ENCODE data around the gene ASPA.

The ASPA gene

DNA sequence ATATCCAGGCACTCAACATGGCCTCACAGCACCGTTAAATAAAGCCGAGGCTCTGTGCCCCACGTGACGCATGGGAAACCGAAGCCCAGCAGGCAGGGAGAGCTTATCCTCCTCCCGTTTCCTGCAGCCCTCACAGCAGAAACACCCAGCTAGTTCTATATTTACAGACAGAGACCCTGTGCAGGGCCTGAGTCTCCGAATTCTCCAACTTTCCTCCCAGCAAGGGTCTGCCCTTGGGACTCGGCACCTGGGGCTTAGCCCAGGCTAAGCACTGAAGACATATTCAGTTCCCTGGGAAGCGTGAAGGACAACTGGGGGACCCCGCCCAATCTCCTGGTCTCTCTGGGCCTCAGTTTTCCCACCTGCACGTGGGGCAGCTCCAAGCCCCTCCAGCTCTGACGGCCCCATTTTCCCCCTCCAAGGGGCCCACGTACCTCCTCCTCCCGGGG, 52.6 kb downstream of the ASPA start:
- Histone ChIP-seq H3K36me3 (replicated peaks in 1 of 2; ENCODE audit: control insufficient read depth in 2 of 2, insufficient read depth in 2 of 2, low read length in 2 of 2) (no peaks in the 10 kb centered on the region), H2BK120ac (ENCODE audit: low read depth, low read length) (peak overlapping the region; percentile 48), H2AK5ac (ENCODE audit: low read depth, low read length) (peak overlapping the region; percentile 42), H3K18ac (ENCODE audit: low read length) (peak overlapping the region; percentile 76), H2BK15ac (ENCODE audit: low read length) (peak overlapping the region; percentile 5), H3K4me1 (ENCODE audit: control insufficient read depth in 2 of 2, insufficient read depth in 1 of 2, low read depth in 1 of 2, low read length in 2 of 2) (peaks cover 25 to 36% of the 10 kb centered on the region in 2 donors), H2AFZ (ENCODE audit: low read length) (peak overlapping the region; percentile 63), H3K14ac (ENCODE audit: low read length) (no peak overlapping the region), H3K4ac (ENCODE audit: low read length) (no peak overlapping the region), H4K8ac (ENCODE audit: low read depth, low read length) (peak overlapping the region; percentile 53), H3K9me3 (replicated peaks in 1 of 2; ENCODE audit: control insufficient read depth in 2 of 2, insufficient read depth in 1 of 2, low read depth in 1 of 2, low read length in 2 of 2) (no peaks in the 10 kb centered on the region), H2BK12ac (ENCODE audit: low read length) (no peak overlapping the region), H3K4me3 (ENCODE audit: low read length in 2 of 2) (peak overlapping the region in 1 of 2 donors; percentile 17), H3K23ac (ENCODE audit: low read depth, low read length, poor library complexity) (no peak overlapping the region), H4K91ac (ENCODE audit: low read depth, low read length, poor library complexity) (no peak overlapping the region), H3K9ac (ENCODE audit: low read depth, low read length, poor library complexity) (no peak overlapping the region), H3K27ac (replicated peaks; ENCODE audit: low read length) (no peak overlapping the region), H3K79me1 (ENCODE audit: low read depth, low read length) (peaks cover 1% of the 10 kb centered on the region), H3K27me3 (ENCODE audit: control insufficient read depth in 3 of 3, insufficient read depth in 3 of 3, low read depth in 1 of 3, low read length in 3 of 3) (no peaks in the 10 kb centered on the region), H2BK5ac (ENCODE audit: low read length) (no peak overlapping the region), H3K4me2 (ENCODE audit: insufficient read depth, low read length, poor library complexity, severe bottlenecking) (no peak overlapping the region)
- WGBS, 2 donors (ENCODE audit: extremely low coverage in 2 of 2, insufficient read length in 2 of 2, insufficient replicate concordance in 1 of 2), result no CpG with 5 or more reads among the region's 14 CpGs
- DNase-seq (ENCODE audit: low spot score), result no peak

DNA sequence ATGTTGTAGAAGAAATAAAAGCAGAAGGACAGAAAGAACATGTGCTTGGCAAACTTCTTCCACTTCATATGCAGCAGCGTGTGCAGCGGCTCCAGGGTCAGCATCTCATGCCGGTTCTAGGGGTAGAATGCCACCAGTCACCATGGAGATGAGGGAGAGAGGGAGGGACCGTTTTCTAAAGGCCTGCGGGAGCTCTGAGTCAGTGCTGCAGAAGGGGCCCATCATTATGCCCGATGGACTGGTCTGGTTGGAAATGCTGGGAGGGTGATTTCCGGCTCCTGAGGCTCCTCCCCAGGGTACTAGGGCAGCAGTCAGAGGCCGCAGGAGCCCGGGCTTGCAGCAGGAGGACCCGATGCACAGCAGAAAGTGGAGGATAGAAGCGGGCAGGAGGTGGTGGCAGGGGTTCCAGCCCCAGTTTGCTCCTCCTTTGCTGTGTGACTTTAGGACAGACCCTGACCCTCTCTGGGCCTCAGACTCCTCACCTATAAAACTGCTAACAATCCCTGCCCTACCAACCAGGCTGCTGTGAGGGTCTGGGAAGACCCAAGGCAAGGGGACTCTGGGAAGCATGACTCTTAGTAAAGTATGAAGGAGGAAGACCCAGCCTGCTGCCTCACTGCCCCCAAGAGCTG, 53.2 kb downstream of the ASPA start:
- Histone ChIP-seq H3K9ac (ENCODE audit: low read depth, low read length, poor library complexity) (no peak overlapping the region), H3K27ac (replicated peaks; ENCODE audit: low read length) (peak overlapping the region; percentile 55), H3K4me3 (ENCODE audit: low read length in 2 of 2) (peak overlapping the region in 1 of 2 donors; percentile 17), H2BK15ac (ENCODE audit: low read length) (peak overlapping the region; percentile 51), H2AFZ (ENCODE audit: low read length) (peak overlapping the region; percentile 63), H3K4me1 (ENCODE audit: control insufficient read depth in 2 of 2, insufficient read depth in 1 of 2, low read depth in 1 of 2, low read length in 2 of 2) (peaks cover 25 to 36% of the 10 kb centered on the region in 2 donors), H3K27me3 (ENCODE audit: control insufficient read depth in 3 of 3, insufficient read depth in 3 of 3, low read depth in 1 of 3, low read length in 3 of 3) (no peaks in the 10 kb centered on the region), H3K4ac (ENCODE audit: low read length) (no peak overlapping the region), H2BK5ac (ENCODE audit: low read length) (peak overlapping the region; percentile 83), H3K79me1 (ENCODE audit: low read depth, low read length) (peaks cover 1% of the 10 kb centered on the region), H2AK5ac (ENCODE audit: low read depth, low read length) (peak overlapping the region; percentile 97), H3K4me2 (ENCODE audit: insufficient read depth, low read length, poor library complexity, severe bottlenecking) (peak overlapping the region; percentile 34), H3K14ac (ENCODE audit: low read length) (no peak overlapping the region), H3K36me3 (replicated peaks in 1 of 2; ENCODE audit: control insufficient read depth in 2 of 2, insufficient read depth in 2 of 2, low read length in 2 of 2) (no peaks in the 10 kb centered on the region), H3K23ac (ENCODE audit: low read depth, low read length, poor library complexity) (no peak overlapping the region), H2BK12ac (ENCODE audit: low read length) (no peak overlapping the region), H2BK120ac (ENCODE audit: low read depth, low read length) (peak overlapping the region; percentile 96), H4K8ac (ENCODE audit: low read depth, low read length) (no peak overlapping the region), H4K91ac (ENCODE audit: low read depth, low read length, poor library complexity) (no peak overlapping the region), H3K18ac (ENCODE audit: low read length) (peak overlapping the region; percentile 58), H3K9me3 (replicated peaks in 1 of 2; ENCODE audit: control insufficient read depth in 2 of 2, insufficient read depth in 1 of 2, low read depth in 1 of 2, low read length in 2 of 2) (no peaks in the 10 kb centered on the region)
- no peak for DNase-seq (ENCODE audit: low spot score)
- no CpG with 5 or more reads among the region's 11 CpGs for WGBS, 2 donors (ENCODE audit: extremely low coverage in 2 of 2, insufficient read length in 2 of 2, insufficient replicate concordance in 1 of 2)

DNA sequence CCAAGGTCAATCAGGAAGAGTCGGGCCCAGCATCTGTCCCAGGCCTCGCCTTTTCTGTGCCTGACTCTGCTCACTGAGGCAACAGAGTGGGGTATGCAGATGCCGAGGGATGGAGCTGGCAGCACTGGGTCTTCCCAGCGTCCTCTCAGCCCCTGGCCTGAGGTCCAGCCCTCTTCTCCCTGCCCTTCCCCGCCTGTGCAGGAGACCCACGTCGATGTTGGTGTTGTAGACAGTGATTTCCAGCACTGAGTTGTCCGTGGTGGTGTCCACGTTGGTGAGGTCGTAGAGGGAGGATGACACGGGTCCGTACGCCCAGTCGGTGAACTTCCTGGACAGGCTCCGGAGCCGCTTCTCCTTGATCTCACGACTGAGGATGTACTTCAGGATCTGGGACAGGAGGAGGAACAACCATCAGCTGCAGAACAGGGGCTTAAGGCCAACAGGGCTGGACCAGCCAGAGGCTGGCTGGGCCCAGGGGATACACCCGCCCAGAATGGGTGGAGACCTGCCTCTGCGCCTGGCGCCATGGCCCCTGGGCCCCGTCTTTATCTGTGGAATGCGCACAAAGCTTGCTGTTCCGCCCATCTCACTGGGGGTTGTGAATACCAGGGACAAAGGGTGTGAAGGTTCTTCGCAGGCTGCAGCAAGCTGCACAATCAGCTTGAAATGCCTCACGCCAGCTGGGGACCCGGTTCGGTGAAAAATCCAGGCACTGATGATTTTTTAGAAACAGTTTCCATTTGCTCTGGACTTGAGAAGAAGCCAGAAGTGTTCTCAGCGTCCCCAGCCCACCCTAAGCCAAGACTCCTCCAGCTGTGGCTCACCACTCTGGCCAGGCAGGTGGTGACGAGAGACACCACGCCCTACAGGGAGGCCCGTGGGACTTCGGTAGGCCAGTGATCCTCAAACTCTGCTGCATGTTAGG, 54.3 kb downstream of the ASPA start:
- Histone ChIP-seq H3K79me1 (ENCODE audit: low read depth, low read length) (peaks cover 1% of the 10 kb centered on the region), H3K36me3 (replicated peaks in 1 of 2; ENCODE audit: control insufficient read depth in 2 of 2, insufficient read depth in 2 of 2, low read length in 2 of 2) (no peaks in the 10 kb centered on the region), H2AFZ (ENCODE audit: low read length) (peak overlapping the region; percentile 84), H3K4me3 (ENCODE audit: low read length in 2 of 2) (no peak overlapping the region), H2BK12ac (ENCODE audit: low read length) (peak overlapping the region; percentile 96), H3K4me2 (ENCODE audit: insufficient read depth, low read length, poor library complexity, severe bottlenecking) (peak overlapping the region; percentile 28), H3K27me3 (ENCODE audit: control insufficient read depth in 3 of 3, insufficient read depth in 3 of 3, low read depth in 1 of 3, low read length in 3 of 3) (no peaks in the 10 kb centered on the region), H4K8ac (ENCODE audit: low read depth, low read length) (no peak overlapping the region), H2BK120ac (ENCODE audit: low read depth, low read length) (peak overlapping the region; percentile 96), H2BK15ac (ENCODE audit: low read length) (peak overlapping the region; percentile 33), H3K9me3 (replicated peaks in 1 of 2; ENCODE audit: control insufficient read depth in 2 of 2, insufficient read depth in 1 of 2, low read depth in 1 of 2, low read length in 2 of 2) (no peaks in the 10 kb centered on the region), H3K4me1 (ENCODE audit: control insufficient read depth in 2 of 2, insufficient read depth in 1 of 2, low read depth in 1 of 2, low read length in 2 of 2) (peaks cover 25 to 41% of the 10 kb centered on the region in 2 donors), H3K23ac (ENCODE audit: low read depth, low read length, poor library complexity) (peak overlapping the region; percentile 36), H2BK5ac (ENCODE audit: low read length) (peak overlapping the region; percentile 83), H2AK5ac (ENCODE audit: low read depth, low read length) (peak overlapping the region; percentile 97), H4K91ac (ENCODE audit: low read depth, low read length, poor library complexity) (no peak overlapping the region), H3K9ac (ENCODE audit: low read depth, low read length, poor library complexity) (peak overlapping the region; percentile 61), H3K18ac (ENCODE audit: low read length) (peak overlapping the region; percentile 97), H3K14ac (ENCODE audit: low read length) (peak overlapping the region; percentile 42), H3K4ac (ENCODE audit: low read length) (peak overlapping the region; percentile 8), H3K27ac (replicated peaks; ENCODE audit: low read length) (peak overlapping the region; percentile 99)
- WGBS, 2 donors (ENCODE audit: extremely low coverage in 2 of 2, insufficient read length in 2 of 2, insufficient replicate concordance in 1 of 2), result no CpG with 5 or more reads among the region's 32 CpGs
- peak; percentile 70 for DNase-seq (ENCODE audit: low spot score)
